Stimulated activated CD4-positive, alpha-beta T cell treated with anti-CD3 and anti-CD28 coated beads, Interleukin-2, amount 100 ng/mL, for 24 hours (primary cell): Measurements from ENCODE around the gene ZNF653.
"Not testable (repeated sequence)": the region's sequence is repeated elsewhere in the genome, so short reads cannot be mapped to it uniquely, and the experiment has no call there.

ENCODE experiments used
- DNase-seq, 2 donors: peaks; one replicate each; pipeline ENCODE4 v3.0.0-alpha.2; 2020

ZNF653 gene

DNA sequence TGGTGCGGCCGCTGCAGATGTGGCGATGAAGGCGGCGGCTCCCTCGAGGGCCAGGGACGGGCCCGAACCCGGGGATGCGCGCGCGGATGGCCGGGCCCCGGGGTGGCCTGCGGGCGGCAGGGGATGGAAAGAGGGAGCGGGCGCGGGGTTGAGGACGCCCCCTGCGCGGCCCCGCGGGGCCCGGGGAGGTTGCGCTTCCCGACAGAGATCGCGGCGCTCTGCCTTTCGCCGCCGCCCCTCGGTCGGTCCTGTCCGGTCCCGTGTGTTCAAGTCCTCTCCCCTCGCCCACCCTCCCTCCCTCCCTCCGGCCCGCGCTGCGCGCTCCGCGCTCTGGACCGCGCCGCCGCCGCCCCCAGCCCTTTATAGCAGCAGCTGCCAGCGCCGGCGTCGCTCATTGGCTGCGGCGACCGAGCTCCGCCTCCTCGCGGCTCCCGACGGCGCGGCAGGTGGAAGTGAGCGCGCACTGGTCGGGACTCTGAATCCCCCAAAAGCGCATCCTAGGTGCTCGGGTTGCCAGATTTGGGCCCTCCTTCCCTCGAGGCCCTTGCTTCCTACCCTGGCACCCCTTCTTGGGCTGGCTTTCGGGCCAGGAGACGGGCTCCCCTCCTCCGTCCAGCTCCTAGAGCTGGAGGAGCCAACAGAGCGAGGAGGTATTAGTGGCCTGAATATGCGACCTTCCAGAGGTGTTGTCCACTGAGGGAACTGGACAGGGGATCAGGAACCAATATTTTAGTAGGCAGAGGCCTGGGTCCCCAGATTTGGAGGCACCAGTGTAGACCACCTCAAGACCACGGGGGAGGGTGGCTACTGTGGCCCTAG lies 24.7 kb downstream of the ZNF653 start, which contains the start of gene ELAVL3:
ELAVL3 (minus strand) TSS at position 332 of the 819 bp plus-strand sequence. CDS start 438 bp downstream, outside the sequence.
- DNase-seq: peak in 1 of 2 donors; percentile 29

DNA sequence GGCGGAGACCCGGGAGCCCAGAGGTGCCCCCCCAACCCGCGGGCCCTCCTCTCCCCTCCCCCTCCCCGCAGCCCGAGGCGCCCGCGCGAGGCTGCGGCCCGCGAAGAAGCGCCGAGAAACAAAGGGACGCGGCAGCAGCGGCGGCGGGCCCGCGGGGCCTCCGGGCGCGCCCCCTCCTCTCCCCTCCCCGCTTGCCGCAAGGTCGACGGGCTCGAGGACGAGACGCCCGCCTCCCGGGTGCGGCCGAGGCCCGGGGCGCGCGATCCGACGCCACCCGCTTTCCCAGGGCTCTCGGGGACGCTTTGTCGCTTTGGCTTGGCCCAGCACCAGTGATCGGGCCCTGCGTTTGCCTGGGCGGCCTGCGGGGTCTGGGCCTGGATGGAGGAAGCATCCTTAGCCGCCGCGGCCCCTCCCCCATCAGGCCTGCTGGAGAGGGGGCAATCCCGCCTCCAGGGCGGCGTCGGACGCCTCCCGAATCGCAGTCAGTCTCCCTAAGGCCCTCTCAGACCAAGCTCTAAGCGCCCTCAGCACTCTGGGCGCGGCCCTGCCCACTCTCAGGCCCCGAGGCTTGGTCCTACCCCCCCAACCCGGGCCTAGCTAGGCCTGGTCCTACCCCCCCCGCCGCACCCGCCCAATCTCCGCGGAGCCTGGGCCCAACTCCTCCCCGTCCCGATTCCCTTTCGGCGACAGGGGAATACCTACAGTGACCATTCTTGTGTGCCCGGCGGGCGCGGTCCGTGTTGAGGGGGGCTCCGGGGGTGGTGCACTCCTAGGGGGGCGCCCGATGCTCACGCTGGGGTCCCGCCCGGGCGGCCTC lies 25.5 kb downstream of the ZNF653 start:
- DNase-seq: no peak

DNA sequence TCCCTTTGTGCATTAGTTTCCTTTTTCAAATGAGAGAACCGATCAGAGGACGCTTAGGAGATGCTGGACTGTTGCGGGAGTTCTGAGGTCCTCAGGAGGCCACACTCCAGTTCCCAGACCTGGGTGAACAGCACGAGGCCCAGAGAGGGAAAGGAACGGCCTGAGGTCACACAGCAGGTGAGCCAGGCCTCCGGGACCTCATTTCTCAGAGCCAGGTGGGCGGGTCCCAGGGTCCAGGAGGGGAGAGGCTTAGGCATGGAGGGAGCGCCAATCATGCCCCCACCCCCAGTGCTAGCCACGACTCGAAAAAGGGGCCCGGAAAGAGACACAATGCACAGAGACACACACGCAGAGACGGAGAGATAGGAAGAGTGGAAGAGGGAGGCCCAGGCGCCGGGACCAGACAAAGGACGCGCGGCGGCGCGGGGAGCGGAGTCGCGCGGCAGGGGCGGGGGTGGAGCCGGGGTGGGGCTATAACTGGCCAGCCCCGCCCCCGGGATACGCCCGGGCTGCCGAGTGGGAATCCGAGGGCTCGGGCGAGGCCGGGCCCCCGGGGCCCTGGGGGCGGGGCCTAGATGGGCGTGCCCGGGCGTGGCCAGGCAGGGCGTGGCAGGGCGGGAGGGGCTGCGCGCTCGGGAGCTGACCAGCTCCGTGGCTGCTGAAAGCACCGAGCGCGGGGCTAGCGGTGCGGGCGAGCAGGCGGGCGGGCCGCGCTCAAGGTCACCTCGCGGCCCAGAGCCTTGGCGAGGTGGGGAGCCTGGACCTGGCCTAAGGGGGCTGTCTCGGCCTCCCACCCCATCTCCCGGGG lies 26.3 kb downstream of the ZNF653 start:
- DNase-seq: peak in 1 of 2 donors; percentile 64

DNA sequence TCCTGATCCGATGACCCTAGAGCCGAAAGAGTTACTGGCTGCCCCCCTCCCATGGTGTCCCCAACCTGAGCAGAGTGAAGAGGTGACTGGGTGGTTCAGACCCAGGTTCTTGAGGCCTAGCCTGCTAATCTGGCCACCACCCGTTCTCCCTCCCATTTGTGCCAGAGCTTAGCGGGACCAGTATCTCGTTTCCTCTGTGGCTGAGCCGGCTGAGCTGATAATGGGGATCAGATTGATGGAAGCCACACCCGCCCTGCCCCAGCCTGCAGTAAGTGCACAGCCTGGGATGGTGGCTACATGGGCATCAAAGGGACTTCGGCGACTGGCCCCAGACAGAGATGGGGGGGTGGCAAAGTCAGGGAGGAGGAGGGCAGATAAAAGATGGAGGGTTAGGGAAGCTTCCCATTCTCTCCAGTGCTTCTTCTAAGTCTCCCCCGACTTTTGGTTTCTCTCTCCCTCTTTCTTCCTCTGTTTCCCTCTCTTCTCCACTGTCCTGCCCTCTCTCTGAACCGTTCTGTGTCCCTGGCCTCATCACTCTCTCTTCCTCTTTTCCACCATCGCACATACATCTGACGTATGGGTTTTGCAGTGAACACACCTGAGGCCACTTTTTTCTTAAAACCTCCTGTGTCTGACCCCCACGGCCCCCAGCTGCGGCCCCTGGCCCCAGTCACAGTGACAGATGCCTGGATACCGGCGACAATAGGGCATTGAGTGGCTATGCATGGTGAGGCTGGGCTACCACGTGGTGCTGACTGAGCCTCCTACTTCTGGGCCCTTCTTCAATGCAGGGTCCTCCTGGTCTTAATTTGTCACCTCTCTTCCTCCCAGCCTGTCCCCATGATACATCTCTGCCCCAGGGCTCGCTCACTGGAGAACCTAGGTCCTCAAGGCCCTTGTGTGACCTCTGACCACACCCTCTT lies 27.2 kb downstream of the ZNF653 start:
- no peak for DNase-seq

DNA sequence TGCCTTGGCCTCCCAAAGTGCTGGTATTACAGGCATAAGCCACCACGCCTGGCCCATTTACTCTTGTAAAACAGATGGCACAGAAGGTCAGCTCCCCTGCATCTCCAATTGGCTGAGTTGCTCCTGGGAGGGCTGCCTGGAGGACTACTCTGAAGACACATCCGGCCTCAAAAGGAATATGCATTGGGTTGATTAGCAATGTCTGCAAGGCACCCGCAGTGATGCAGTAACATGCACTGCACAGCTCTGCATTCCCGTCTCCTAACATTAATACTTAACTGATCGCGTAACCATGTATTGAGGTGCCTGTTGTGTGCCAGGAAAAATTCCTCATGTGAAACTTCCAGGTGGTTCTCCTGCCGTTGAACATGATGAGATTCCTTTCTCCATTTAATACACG lies 29.8 kb downstream of the ZNF653 start:
- no peak for DNase-seq

DNA sequence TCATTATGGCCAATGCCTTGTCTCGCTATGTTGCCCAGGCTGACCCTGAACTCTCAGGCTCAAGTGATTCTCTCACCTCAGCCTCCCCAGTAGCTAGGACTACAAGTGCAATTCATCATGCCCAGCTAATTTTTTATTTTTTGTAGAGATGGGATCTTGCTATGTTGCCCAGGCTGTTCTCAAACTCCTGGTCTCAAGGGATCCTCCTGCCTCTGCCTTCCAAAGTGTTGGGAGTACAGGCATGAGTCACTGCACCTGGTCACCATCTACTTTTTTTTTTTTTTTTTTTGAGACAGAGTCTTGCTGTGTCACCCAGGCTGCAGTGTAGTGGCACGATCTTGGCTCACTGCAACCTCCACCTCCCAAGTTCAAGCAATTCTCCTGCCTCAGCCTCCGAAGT lies 30.3 kb downstream of the ZNF653 start:
- DNase-seq: not testable (repeated sequence)

DNA sequence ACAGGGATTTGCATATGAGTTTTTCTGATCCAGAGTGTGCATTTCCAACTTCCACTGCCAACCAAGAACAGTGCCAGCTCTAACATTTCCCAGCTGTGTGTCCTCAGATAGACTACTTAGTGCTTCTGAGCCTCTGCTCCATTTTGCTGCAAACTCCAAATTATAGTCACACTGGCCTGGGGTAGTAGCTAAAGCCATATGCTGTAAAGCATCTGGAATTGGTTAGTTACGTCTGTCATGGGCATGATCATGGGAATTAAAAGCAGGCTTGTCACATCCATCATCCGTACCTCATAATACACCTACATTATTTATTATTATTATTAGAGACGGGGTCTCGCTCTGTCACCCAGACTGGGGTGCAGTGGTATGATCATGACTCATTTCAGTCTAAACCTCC lies 31.9 kb downstream of the ZNF653 start:
- DNase-seq: no peak

DNA sequence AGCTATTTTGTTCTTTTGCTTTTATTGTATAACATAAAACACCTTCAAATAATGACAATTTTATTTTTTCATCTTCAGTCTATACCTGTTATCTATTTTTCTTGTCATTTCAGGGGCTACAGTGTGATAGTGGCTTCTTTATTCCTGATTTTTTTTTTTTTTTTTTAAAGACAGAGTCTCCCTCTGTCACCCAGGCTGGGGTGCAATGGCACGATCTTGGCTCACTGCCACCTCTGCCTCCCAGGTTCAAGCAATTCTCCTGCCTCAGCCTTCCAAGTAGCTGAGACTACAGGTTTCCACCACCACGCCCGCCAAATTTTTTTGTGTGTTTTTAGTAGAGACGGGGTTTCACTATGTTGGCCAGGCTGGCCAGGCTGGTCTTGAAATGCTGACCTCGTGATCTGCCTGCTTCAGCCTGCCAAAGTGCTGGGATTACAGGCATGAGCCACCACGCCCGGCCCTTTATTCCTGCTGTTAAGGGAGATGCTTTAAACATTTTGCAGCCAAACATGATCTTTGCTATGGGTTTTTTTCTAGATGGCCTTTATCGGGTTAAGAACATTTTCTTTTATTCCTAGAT lies 37.3 kb downstream of the ZNF653 start:
- not testable (repeated sequence) for DNase-seq

DNA sequence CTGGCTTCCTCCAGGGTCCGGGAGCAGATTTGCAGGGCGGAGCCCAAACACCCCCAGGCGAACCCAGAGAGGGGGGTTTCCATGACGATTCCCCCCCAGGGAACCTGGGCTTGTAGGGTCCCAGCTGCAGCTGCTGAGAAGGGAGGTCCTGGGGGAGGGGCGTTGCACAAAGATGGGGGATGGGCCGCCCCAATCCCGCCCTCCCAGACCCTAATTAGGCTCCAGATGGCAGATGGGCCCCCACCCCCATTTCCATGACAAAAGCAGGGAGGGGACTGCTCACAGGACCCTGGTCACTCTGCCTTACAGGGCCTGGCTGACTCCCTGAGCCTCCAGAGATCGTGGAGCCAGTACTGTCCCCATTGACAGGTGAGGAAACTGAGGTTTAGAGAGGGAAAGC lies 40.0 kb downstream of the ZNF653 start:
- no peak for DNase-seq

DNA sequence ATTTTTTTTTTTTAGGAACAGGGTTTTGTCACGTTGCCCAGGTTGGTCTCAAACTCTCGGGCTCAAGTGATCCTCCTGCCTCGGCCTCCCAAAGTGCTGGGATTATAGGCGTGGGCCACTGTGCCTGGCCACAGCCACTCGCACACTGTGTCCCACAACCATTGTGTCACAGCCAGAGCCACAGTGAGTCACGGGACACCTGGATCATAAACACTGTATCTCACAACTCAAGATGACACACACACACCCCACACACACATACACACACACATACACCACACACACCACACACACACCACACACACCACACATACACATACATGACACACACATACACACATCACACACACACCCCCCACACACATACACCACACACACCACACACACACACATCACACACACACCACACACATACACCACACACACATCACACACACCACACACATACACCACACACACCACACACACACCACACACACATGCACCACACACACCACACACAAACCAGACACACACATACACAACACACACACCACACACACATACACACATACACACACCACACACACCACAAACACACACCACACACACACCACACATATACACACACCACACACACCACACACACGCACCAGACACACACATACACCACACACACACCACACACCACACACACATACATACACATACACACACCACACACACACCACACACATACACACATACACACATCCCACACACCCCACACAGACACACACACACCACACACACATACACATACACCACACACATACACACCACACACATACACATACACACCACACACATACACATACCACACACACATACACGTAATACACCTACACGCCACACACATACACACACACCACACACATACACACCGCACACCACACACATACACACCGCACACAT lies 41.0 kb downstream of the ZNF653 start:
- no peak for DNase-seq

DNA sequence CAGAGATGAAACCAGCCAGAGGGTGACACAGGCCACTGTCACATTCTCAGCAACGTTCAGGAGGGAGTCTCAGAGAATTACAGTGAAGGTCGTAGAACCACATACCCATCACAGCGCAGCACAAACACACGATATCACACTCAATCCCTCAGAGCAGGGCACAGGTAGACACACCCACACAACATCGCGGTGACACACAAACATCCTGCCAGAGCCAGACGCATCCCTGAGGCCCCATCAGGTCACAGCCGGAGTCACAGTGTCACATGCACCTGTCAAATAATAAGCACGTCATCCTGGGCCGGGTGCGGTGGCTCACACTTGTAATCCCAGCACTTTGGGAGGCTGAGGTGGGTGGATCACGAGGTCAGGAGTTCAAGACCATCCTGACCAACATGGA lies 42.2 kb downstream of the ZNF653 start:
- no peak for DNase-seq

DNA sequence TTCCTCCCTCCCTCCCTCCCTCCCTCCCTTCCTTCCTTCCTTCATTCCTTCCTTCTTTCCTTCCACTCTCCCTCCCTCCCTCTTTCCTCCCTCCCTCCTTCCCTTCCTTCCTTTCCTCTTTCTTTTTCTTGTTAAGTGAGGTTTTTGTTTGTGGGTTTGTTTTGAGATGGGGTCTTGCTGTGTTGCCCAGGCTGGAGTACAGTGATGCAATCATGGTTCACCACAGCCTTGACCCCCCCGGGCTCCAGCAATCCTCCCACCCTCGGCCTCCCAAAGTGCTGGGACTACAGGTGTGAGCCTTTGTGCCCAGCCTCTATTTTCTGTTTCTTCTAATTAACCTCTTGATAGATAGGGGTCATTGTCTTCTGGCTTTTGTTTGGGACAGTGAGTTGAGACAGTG lies 44.2 kb downstream of the ZNF653 start:
- DNase-seq: no peak

DNA sequence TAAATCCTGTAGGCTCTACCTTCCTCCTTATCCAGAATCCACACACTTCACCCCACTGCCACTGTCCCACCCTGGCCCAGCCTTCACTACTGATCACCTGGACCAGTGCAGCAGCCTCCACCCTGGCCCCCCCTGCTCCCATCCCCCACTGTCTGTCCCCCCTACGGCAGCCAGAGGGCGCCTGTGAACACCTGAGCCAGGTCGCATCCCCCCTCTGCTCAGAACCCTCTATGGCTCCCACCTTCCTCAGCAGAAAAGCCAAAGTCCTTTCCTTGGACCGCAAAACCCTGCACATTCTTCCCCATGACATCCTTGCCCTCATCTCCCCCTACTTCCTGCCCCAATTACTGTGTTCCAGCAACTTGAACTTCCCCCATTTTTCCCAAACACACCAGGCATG lies 45.4 kb downstream of the ZNF653 start:
- no peak for DNase-seq

DNA sequence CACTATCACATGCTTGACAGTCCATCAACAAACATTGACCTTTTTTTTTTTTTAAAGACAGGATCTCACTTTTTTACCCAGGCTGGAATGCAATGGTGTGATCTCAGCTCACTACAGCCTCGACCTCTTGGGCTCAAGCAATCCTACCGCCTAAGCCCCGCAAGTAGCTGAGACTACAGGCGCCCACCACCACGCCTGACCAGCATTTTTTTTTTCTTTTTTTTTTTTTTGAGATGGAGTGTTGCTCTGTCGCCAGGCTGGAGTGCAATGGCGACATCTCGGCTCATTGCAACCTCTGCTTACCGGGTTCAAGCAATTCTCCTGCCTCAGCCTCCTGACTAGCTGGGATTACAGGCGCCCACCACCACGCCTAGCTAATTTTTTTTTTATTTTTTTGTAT lies 46.7 kb downstream of the ZNF653 start:
- DNase-seq: not testable (repeated sequence)

DNA sequence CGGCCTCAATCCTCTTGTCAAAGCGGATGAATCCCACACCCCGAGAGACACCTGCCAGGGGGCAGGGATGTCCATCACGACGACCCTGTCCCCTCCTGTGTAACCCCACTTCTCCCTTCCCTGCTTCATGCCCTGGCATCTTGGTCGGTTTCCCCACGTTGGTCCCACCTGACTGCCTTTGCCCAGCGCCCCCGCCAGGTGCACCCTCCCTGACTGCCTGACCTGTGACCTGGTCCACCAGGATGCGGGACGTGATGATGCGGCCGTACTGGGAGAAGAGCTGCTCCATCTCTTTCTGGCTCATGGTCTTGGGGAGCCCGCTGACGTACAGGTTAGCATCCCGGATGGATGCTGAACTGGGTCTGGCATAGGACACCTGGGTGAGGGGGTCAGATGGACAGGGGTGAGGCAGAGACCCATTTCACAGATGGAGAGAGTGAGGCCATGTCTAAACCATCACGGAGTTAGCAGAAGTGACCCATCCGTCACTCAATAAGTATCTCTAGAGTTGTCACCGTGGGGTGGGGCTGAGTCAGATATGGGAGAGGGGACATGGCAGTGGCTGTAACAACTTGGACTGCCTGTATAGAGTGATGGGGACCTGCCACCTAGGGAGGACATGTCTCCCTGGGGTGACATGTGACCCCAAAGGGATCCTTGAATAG lies 47.3 kb downstream of the ZNF653 start:
- no peak for DNase-seq

DNA sequence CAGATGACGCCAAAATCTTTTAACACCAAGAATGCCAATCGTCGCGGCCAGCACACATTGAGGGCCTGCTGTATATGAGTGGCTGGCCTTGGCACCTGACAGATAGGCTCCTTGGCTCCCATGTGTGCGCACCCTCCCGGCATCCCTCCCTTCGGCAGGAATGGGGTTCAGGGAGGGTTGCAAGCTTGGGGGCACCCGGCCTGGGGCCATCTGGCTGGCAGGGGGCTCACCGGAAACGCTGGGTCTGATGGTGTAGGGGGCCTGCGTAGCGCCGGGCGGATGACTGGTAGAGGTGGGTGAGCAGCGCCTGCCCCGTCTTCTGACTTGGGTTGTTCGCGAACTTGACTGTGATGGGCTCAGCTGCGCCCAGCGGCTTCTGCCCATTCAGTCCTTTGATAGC lies 47.8 kb downstream of the ZNF653 start:
- no peak for DNase-seq

DNA sequence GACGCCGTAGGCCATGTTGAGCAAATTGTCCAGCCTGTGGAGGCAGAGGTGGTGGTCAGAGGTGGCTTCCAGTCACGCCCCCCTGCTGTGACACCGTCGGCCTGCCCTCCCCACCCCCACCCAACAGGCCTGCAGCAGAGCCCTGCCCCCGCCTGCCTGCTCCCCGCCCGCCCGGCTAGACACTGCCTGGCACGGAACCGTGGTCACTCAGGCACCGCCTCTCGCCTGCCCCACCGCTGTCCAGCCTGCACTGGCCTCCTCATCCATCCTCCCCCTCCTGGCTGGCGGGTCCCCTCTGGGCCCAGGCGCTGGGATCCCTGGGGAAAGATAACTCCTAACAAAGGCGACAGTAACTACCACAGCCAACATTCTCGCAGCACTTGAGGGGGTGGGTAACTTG lies 48.5 kb downstream of the ZNF653 start:
- no peak for DNase-seq

DNA sequence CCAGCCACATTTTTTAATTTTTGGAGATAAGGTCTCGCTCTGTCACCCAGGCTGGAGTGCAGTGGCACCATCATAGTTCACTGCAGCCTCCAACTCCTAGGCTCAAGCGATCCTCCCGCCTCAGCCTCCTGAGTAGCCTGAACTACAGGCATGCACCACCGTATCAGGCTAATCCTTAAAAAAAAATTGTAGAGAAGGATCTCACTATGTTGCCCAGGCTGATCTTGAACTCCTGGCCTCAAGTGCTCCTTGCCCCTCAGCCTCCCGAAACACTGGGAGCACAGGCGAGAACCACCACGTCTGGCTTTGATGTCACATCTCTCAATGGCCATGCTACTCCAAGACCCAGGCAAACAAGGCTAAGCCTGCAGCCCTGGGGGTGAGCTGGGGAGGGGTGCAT lies 49.0 kb downstream of the ZNF653 start:
- DNase-seq: no peak

DNA sequence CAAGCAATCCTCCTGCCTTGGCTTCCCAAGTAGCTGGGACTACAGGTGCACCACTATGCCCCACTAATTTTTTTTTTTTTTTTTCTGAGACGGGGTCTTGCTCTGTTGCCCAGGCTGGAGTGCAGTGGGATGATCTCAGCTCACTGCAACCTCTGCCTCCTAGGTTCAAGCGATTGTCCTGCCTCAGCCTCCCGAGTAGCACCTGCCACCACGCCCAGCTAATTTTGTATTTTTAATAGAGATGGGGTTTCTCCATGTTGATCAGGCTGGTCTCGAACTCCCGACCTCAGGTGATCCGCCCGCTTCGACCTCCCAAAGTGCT lies 50.4 kb downstream of the ZNF653 start:
- DNase-seq: not testable (repeated sequence)
